ENCODE measurements around the gene NEUROD6.

The NEUROD6 gene

DNA sequence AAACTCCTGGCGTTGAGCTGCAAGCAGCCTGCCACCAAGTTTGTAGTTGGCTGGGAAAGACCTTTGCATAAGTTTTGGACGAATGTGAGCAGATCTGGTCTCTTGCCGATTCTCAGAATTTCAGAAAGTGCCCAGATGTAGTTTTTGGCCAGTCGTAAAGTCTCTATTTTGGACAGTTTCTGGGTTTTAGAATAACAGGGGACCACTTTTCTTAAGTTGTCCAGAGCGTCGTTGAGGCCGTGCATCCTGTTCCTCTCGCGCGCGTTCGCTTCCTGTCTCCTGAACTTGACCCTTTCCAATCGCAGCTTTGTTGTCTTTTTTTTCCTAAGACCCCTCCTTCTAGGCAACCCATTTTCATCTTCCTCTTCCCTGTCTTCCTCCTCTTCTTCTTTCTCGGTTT lies 1.8 kb downstream of the NEUROD6 start:
- H3K36me3 ChIP-seq, result no peaks in the 10 kb centered on the region
- no peak overlapping the region for H3K27ac ChIP-seq
- no peak overlapping the region for H3K4me3 ChIP-seq (ENCODE audit: low read depth in 1 of 2, low read length in 1 of 2)
- no peak for TF ChIP-seq CTCF (IDR thresholded peaks at IDR 0.05)
- H3K9me3 ChIP-seq, result no peaks in the 10 kb centered on the region
- H3K4me1 ChIP-seq (ENCODE audit: control insufficient read depth in 1 of 2, insufficient read depth in 1 of 2, low read depth in 1 of 2, low read length in 1 of 2), result no peaks in the 10 kb centered on the region
- H3K27me3 ChIP-seq, result peaks cover 61% of the 10 kb centered on the region

DNA sequence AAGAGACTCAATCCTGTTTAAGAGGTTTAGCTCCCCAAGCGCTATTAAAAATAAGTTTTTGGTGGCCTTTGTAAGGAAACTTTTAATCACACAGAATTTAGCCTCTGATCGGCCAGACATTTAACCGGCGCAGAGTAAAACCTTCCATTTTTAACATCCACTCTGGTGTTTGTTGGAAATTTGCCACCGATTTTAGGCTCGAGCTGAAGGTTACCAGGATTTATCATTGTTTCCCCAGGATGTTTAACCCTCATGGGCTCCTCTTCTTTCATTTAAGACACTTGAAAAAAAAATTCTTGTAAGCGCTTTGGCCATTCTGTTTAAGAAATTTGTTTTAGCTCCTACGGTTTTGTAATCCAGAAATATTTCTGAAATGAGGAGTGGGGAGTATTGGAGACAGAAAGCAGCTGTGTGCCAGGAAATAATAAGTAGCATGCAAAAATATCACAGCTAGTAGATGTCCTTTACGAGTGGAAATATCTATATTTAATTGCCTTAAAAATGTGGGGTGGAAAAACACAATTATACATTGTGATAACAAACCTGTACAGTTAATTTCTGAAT lies 3.4 kb downstream of the NEUROD6 start:
- Histone ChIP-seq H3K27me3 (peaks cover 61% of the 10 kb centered on the region), H3K9me3 (no peaks in the 10 kb centered on the region), H3K27ac (no peak overlapping the region), H3K4me3 (ENCODE audit: low read depth in 1 of 2, low read length in 1 of 2) (no peak overlapping the region), H3K36me3 (no peaks in the 10 kb centered on the region), H3K4me1 (ENCODE audit: control insufficient read depth in 1 of 2, insufficient read depth in 1 of 2, low read depth in 1 of 2, low read length in 1 of 2) (no peaks in the 10 kb centered on the region)
- no peak for TF ChIP-seq CTCF (IDR thresholded peaks at IDR 0.05)

DNA sequence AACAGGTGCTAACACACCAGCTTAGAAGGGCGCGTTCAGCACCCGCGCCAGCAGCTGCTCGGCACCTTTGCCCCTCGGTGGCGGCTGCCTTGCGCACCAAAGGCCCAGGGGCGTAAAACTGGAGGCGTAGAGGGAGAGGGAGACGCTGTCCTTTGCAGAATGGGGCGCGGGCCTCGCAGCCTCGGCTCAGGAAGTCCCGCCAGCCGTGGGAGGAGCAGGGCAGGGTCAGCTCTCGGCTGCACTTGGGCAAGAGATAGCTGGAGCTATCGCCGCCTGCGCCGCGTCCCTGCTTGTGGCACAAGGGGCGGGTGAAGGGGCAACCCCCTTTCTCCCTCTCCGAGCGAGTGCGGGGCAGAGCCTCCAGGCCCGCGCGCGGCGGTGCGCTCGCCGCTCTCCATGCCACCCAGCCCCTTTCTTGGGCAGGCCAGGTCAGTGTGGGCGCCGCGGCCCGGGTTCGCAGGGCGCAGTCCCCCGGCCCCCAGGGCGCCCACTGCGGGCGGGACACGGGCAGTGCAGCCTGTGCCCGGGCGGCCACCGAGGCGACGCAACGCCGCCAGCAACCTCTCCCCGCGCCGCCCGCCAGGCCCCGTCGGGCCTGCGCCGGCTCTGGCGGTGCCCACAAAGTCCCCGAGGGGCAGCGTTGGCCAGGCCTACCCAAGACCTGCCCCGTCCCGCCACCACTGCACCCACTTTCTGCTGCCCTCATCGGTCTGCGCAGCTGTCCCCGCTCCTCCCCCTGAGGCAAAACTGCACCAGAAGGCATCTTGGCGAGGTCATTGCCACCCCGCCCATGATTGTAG lies 4.1 kb downstream of the NEUROD6 start:
- H3K4me1 ChIP-seq (ENCODE audit: control insufficient read depth in 1 of 2, insufficient read depth in 1 of 2, low read depth in 1 of 2, low read length in 1 of 2), result no peaks in the 10 kb centered on the region
- H3K27me3 ChIP-seq, result peaks cover 61% of the 10 kb centered on the region
- no peak overlapping the region for H3K4me3 ChIP-seq (ENCODE audit: low read depth in 1 of 2, low read length in 1 of 2)
- no peak overlapping the region for H3K27ac ChIP-seq
- H3K9me3 ChIP-seq, result no peaks in the 10 kb centered on the region
- no peak for TF ChIP-seq CTCF (IDR thresholded peaks at IDR 0.05)
- H3K36me3 ChIP-seq, result no peaks in the 10 kb centered on the region

DNA sequence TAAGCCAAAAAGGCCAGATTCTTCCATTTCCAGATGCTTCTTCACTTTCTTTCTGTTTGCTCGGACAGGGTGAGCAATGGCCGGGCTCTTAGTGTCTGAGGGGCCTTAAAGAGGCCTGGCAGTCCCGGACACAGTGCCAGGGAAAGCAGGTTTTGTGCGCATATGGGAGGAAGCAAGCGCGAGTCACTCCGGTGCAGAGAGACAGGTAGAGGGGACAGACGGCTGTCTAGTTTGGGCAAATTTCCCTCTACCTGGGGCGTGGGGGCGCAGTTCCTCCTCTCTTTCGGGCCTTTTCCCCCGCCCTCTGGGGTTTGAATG lies 4.7 kb downstream of the NEUROD6 start:
- Histone ChIP-seq H3K9me3 (no peaks in the 10 kb centered on the region), H3K36me3 (no peaks in the 10 kb centered on the region), H3K27ac (no peak overlapping the region), H3K27me3 (peaks cover 59% of the 10 kb centered on the region), H3K4me3 (ENCODE audit: low read depth in 1 of 2, low read length in 1 of 2) (no peak overlapping the region), H3K4me1 (ENCODE audit: control insufficient read depth in 1 of 2, insufficient read depth in 1 of 2, low read depth in 1 of 2, low read length in 1 of 2) (no peaks in the 10 kb centered on the region)
- no peak for TF ChIP-seq CTCF (IDR thresholded peaks at IDR 0.05)

- no peak for TF ChIP-seq CTCF (IDR thresholded peaks at IDR 0.05)
- Histone ChIP-seq H3K36me3 (no peaks in the 10 kb centered on the region), H3K27me3 (peaks cover 55% of the 10 kb centered on the region), H3K27ac (no peak overlapping the region), H3K9me3 (no peaks in the 10 kb centered on the region), H3K4me3 (ENCODE audit: low read depth in 1 of 2, low read length in 1 of 2) (no peak overlapping the region), H3K4me1 (ENCODE audit: control insufficient read depth in 1 of 2, insufficient read depth in 1 of 2, low read depth in 1 of 2, low read length in 1 of 2) (no peaks in the 10 kb centered on the region)
Observed at GRCh38 chr7:31335161-31335856, 5.2 kb downstream of the NEUROD6 start.

Data from neutrophil (primary cell).